HG03342 (cell line): ENCODE data around the gene TANK.
"Not testable (repeated sequence)": the region's sequence is repeated elsewhere in the genome, so short reads cannot be mapped to it uniquely, and the experiment has no call there.

Experiments used
- ATAC-seq: cut with Tn5 transposase; IDR thresholded peaks from one replicate; pipeline ENCODE4 v1.9.1; 2021; ENCODE audit warnings: mild to moderate bottlenecking, moderate library complexity; ENCODE audit not compliant: unreplicated experiment

TANK gene

GRCh38 chr2:161160226-161161073 is at the start of gene TANK:
Gene TANK (plus strand): TSS chr2:161160428. CDS start chr2:161179663, 19,235 bp downstream.
- ATAC-seq: peak; percentile 88

- no peak for ATAC-seq
Measured at GRCh38 chr2:161111531-161111930, 48.7 kb upstream of the TANK start.

- ATAC-seq: no peak
Measured at GRCh38 chr2:161112908-161113307, 47.3 kb upstream of the TANK start.

- no peak for ATAC-seq
Measured at GRCh38 chr2:161113693-161114575, 46.3 kb upstream of the TANK start.

GRCh38 chr2:161115205-161115604 is 45.0 kb upstream of the TANK start:
- ATAC-seq: no peak

- ATAC-seq: no peak
Measured at GRCh38 chr2:161115605-161116380, 44.4 kb upstream of the TANK start.

- no peak for ATAC-seq
Measured at GRCh38 chr2:161116509-161116908, 43.7 kb upstream of the TANK start.

GRCh38 chr2:161117506-161117905 is 42.7 kb upstream of the TANK start:
- ATAC-seq: no peak

- no peak for ATAC-seq
Measured at GRCh38 chr2:161118722-161119121, 41.5 kb upstream of the TANK start.

- ATAC-seq: no peak
Measured at GRCh38 chr2:161119483-161119882, 40.7 kb upstream of the TANK start.

GRCh38 chr2:161120775-161121174 is 39.5 kb upstream of the TANK start:
- ATAC-seq: no peak

- no peak for ATAC-seq
Measured at GRCh38 chr2:161121622-161122021, 38.6 kb upstream of the TANK start.

GRCh38 chr2:161122772-161123530 is 37.3 kb upstream of the TANK start:
- ATAC-seq: peak; percentile 57

GRCh38 chr2:161123531-161124030 is 36.6 kb upstream of the TANK start:
- no peak for ATAC-seq

GRCh38 chr2:161124201-161124600 is 36.0 kb upstream of the TANK start:
- ATAC-seq: no peak

- ATAC-seq: no peak
Measured at GRCh38 chr2:161128885-161129284, 31.3 kb upstream of the TANK start.

GRCh38 chr2:161130354-161130753 is 29.9 kb upstream of the TANK start:
- ATAC-seq: no peak

- no peak for ATAC-seq
Measured at GRCh38 chr2:161131074-161131680, 29.1 kb upstream of the TANK start.

- ATAC-seq: no peak
Measured at GRCh38 chr2:161131804-161132203, 28.4 kb upstream of the TANK start.

GRCh38 chr2:161132384-161132783 is 27.8 kb upstream of the TANK start:
- not testable (repeated sequence) for ATAC-seq
